GM12875 (cell line): ENCODE data around the gene CLP1.
A peak's percentile ranks its signal among the peaks of the same experiment; 100 is the strongest.

Experiments used
- H3K4me3 ChIP-seq: one replicate; pipeline ENCODE4 v1.5.1; 2011; ENCODE audit warnings: low read depth, low read length, control low read depth
- CTCF ChIP-seq: IDR thresholded peaks from 2 replicates; pipeline ENCODE4 v1.5.1; 2011; ENCODE audit warnings: low read depth, mild to moderate bottlenecking, control low read depth, inconsistent platforms, low read length, moderate library complexity, borderline replicate concordance; ENCODE audit not compliant: insufficient read depth

CLP1 gene

GRCh38 chr11:57640068-57640800 lies 17.3 kb upstream of the CLP1 start:
- no peak overlapping the region for H3K4me3 ChIP-seq
- no peak for TF ChIP-seq CTCF

GRCh38 chr11:57641011-57641807 lies 16.4 kb upstream of the CLP1 start:
- H3K4me3 ChIP-seq, result no peak overlapping the region
- TF ChIP-seq CTCF, result peak; percentile 49

- no peak for TF ChIP-seq CTCF
- no peak overlapping the region for H3K4me3 ChIP-seq
Observed at GRCh38 chr11:57643802-57644201, 13.8 kb upstream of the CLP1 start.

- peak; percentile 86 for TF ChIP-seq CTCF
- H3K4me3 ChIP-seq, result no peak overlapping the region
Observed at GRCh38 chr11:57644748-57645688, 12.5 kb upstream of the CLP1 start.

GRCh38 chr11:57645689-57646085 lies 11.9 kb upstream of the CLP1 start:
- no peak overlapping the region for H3K4me3 ChIP-seq

GRCh38 chr11:57646194-57646798 lies 11.3 kb upstream of the CLP1 start:
- TF ChIP-seq CTCF, result no peak
- H3K4me3 ChIP-seq, result no peak overlapping the region

More at GRCh38 chr11:57645689-57646085, 11.9 kb upstream of the CLP1 start:
- TF ChIP-seq CTCF, result no peak
